Activated CD4-positive, alpha-beta T cell treated with anti-CD3 and anti-CD28 coated beads, Interleukin-2, amount 10 ng/mL, durations not matched to agents 24 days and 14 days (primary cell): Measurements from ENCODE around the gene SPTLC1. TPM values are rescaled to one million over a fixed set of nuclear protein-coding genes. Genes with fewer than 3 reads are reported as not detected.

Experiments
- DNase-seq: peaks from one replicate; pipeline ENCODE4 v3.0.0; 2022
- H3K27ac Mint-ChIP-seq: one replicate; pipeline ENCODE4 v1.8.0; 2022; ENCODE audit warnings: mild to moderate bottlenecking, mixed read lengths
- H3K27me3 Mint-ChIP-seq: one replicate; pipeline ENCODE4 v1.8.0; 2022; ENCODE audit warnings: mixed read lengths
- H3K36me3 Mint-ChIP-seq: one replicate; pipeline ENCODE4 v1.8.0; 2022; ENCODE audit warnings: low read depth, mild to moderate bottlenecking, mixed read lengths
- H3K4me1 Mint-ChIP-seq: one replicate; pipeline ENCODE4 v1.8.0; 2021; ENCODE audit warnings: mixed read lengths
- H3K4me3 Mint-ChIP-seq: one replicate; pipeline ENCODE4 v1.8.0; 2022; ENCODE audit warnings: mild to moderate bottlenecking, moderate library complexity, mixed read lengths
- H3K9me3 Mint-ChIP-seq: one replicate; pipeline ENCODE4 v1.8.0; 2021; ENCODE audit warnings: mixed read lengths
- intact Hi-C: fragments of 100-400 bp; cut with micrococcal nuclease; formaldehyde crosslinking; loops from one replicate; pipeline ENCODE4 v1.15.1; 2023
- total RNA-seq: library from RNA; stranded (reverse); gene quantifications from 2 replicates; pipeline ENCODE4 v1.2.3, GENCODE V29; 2022

SPTLC1 gene
- total RNA-seq, 1 donor from 2014 or later: 64.9 TPM

GRCh38 chr9:91986248-91986647 is 129.0 kb downstream of the SPTLC1 start:
- Mint-ChIP-seq H3K4me1 (no peaks in the 10 kb centered on the region), H3K4me3 (no peak overlapping the region), H3K36me3 (no peaks in the 10 kb centered on the region), H3K27ac (no peak overlapping the region), H3K9me3 (peaks cover 3% of the 10 kb centered on the region), H3K27me3 (peaks cover 10% of the 10 kb centered on the region)
- intact Hi-C loops: no loop called here
- DNase-seq: no peak

DNA sequence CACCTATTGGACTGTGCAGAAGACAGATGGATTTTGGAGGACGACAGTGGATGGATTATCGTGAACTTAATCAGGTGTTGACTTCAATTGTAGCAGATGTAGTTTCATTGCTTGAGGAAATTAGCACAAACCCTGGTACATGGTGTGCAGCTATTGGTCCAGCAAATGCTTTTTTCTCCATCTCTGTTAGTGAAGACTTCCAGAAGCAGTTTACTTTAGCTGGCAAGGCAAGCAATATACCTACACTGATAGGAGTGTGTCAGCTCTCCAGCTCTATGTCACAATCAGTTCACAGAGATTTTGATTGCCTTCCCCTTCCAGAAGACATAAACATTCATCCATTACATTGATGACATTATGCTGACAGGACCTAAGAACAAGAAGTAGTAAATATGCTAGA is 129.5 kb downstream of the SPTLC1 start:
- H3K9me3 Mint-ChIP-seq: peaks cover 4% of the 10 kb centered on the region
- H3K36me3 Mint-ChIP-seq: no peaks in the 10 kb centered on the region
- DNase-seq: no peak
- intact Hi-C loops: no loop called here
- no peak overlapping the region for H3K27ac Mint-ChIP-seq
- no peak overlapping the region for H3K4me3 Mint-ChIP-seq
- H3K27me3 Mint-ChIP-seq: peaks cover 10% of the 10 kb centered on the region
- no peaks in the 10 kb centered on the region for H3K4me1 Mint-ChIP-seq

Other genes starting within 250 kb of the SPTLC1 start
- 0.40 and 0.43 TPM in 2 replicates for gene ROR2, start 165.2 kb downstream of the SPTLC1 start, total RNA-seq
- 226 and 234 TPM in 2 replicates for gene IARS1, start 178.3 kb upstream of the SPTLC1 start, total RNA-seq
- gene NOL8, start 209.9 kb upstream of the SPTLC1 start, total RNA-seq: 84.9 and 90.9 TPM in 2 replicates
- 26.9 and 27.5 TPM in 2 replicates for gene CENPP, start 210.5 kb upstream of the SPTLC1 start, total RNA-seq